GM19372 (cell line): ENCODE measurements around the gene MSRB3.
"Not testable (repeated sequence)": the region's sequence is repeated elsewhere in the genome, so short reads cannot be mapped to it uniquely, and the experiment has no call there.

Experiments
- ATAC-seq: cut with Tn5 transposase; IDR thresholded peaks from one replicate; pipeline ENCODE4 v1.9.1; 2021; ENCODE audit warnings: mild to moderate bottlenecking, low read depth, moderate library complexity; ENCODE audit not compliant: unreplicated experiment

MSRB3 gene

DNA sequence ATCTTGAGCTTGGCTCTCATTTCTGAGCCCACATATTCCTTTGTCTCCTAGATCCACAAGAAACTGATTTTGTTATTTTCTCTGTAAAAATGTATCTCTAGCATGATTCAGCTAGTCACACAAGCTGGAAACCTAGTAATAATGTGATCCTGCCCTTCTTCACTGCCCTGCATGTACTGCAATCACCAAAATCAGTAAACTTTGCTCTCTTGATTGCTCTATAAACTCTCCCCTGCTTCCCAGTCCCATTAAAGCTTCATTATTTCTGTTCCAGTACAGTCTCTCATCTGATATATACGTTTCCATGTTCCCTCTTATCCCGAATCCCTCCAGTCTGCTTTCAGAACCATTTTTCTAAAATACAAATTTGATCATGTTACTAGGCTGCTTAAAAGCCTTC lies 166.5 kb downstream of the MSRB3 start:
- ATAC-seq: no peak

DNA sequence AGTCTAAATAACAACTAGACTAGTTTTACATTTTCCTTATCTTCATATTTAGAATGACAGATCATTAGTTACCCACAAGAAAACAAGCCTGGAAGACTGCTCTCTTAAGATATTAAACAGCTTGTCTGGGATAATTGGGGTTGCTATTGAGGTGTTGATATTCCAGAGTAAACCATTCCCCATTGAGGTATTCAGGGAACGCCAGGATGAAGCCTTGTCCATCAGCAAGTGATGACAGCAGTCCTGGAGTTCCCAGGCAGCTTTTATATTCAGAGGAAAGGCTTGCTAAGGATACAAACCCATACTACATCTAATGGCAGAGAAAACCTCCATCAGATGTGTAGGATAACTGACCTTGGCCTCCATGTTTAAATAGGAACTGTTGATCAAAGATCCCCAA lies 168.4 kb downstream of the MSRB3 start:
- ATAC-seq: no peak

DNA sequence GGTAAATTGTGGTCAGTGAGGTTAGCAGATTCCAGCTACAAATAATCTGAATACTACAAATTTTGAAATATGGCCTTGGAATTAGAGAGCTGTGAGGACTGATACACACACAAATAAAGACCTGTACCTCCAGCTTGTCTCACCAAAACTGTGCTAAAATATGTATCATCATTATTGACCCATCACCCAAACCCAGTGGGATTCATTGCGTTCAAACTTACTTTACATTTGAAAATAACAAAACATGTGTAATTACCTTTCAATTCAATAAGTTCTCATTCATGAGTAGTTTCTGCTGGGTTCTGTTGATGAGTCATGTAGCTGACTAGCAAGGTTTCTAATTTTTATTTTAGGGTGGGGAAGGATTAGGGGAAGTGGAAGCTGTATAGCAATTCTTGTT lies 170.9 kb downstream of the MSRB3 start:
- ATAC-seq: no peak

DNA sequence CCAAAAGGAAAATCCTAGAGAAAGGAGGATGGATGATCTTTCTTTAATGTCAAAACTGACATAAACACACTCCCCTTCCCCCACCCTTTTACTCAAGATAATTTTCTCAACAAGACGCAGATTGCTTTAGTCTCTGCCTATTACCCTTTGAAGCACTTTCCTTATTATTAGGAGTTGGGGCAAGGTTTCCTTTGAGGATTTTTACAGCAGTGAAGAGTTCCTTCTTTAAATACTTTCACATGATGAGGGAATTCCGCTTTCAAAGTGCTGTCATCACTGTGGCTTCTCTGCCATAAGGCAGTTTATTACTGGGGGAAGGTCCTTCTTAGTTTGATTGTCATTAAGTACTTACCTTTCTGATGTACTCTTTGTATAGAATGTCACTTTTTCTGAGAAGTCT lies 172.1 kb downstream of the MSRB3 start:
- no peak for ATAC-seq

DNA sequence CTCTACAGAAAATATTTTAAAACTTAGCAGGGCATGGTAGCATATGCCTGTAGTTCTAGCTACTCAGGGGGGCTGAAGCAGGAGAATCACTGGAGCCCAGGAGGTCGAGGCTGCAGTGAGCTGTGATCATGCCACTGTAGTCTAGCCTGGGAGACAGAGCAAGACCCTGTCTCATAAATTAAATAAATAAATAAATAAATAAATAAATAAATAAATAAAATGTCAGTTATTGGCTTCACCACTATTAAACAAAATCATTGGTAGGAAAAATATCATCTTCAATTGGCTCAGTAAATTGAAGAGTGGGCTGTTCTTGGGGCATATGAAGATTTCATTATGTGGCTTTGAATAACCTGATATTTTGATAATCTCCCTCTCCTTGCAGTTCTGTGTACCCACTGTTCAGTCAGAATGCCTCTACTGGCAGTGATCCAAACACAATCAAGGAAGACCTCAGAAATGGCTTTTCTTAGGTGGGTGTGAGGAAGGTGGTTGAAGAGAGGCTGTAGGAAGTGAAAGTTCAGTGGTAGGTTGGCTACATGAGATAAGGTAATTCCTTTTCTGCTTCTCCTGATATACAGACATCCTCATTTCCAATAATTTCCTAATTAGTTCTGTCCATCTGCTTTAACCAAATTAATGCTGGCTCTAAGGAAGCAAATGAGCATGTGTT lies 175.8 kb downstream of the MSRB3 start:
- no peak for ATAC-seq

DNA sequence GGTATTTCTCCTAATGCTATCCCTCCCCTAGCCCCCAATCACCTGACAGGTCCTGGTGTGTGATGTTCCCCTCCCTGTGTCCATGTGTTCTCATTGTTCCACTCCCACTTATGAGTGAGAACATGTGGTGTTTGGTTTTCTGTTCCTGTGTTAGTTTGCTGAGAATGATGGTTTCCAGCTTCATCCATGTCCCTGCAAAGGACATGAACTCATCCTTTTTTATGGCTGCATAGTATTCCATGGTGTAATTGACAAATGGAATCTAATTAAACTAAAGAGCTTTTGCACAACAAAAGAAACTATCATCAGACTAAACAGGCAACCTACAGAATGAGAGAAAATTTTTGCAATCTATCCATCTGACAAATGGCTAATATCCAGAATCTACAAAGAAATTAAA lies 178.9 kb downstream of the MSRB3 start:
- not testable (repeated sequence) for ATAC-seq

DNA sequence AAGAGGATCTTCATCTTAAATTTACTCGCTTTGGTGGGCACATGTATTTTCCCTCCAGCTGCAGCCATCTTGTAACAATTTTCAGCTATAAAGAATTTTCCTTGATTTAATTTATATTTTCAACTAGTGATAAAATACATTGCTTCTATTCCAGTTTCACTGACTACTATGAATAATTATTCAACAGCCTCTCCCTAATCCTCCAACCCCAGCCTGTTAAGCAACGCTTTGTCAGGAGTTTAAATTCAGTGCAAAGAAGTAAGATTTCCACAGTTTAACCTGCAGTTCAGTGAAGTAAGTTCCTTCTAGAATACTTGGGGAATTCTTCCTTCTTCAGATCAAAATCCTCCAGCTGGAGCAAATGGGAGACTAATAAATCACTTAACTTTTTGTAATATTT lies 180.2 kb downstream of the MSRB3 start:
- ATAC-seq: no peak

DNA sequence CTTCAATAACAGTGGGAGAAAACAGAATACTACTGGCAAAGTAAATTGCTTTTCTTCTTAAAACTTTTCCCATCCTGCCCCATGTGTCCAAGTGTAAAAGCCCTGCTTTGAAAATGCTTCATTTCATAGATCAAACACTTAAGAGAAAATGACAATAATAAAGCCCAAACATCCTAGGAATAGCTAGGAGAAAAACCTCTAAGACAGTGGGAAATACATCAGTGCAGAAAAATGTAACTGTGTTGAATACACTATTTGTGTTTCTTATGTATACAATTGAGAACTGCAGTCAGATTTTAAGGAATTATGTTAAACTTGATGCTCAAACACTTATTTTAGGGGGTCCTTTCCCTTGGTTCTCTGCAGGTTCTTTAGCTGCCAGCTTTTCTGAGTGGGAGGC lies 181.1 kb downstream of the MSRB3 start:
- no peak for ATAC-seq

DNA sequence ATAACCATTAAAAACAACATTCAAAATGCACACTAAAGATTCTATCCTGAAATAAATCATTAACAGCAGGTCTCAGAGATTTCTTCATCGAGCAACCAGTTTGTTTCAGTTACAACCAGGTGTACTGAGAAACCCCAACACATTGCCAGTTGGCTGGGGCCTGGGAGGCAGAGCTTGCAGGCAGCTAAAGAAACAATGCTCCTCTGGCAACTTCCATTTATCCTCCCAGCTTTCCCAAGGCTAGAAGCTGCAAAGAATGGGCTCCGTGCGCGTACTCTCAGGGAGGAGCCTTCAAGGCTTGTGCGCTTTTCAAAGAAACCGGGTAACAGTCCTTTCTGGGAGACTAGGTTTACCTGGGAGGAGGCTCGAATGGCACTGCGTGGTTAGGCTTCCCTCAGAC lies 181.6 kb downstream of the MSRB3 start:
- ATAC-seq: no peak

DNA sequence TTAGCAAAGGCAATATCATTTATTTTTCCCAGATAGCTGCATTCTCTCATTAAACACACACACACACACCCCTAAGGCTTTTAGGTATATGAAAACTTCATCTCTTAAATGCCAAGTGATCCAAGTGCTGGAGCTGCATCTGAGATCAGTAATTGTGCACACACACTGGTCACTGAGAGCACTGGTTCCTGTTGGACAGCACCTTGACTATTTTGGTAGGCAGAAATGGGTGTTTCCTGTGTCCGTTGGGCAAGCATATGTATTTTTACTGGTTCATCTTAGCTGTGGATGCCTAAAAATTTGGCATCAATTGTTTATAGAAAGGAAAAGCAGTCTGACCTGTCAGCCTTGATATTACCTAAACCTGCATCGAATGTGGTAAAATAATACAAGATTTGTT lies 182.5 kb downstream of the MSRB3 start:
- ATAC-seq: no peak

DNA sequence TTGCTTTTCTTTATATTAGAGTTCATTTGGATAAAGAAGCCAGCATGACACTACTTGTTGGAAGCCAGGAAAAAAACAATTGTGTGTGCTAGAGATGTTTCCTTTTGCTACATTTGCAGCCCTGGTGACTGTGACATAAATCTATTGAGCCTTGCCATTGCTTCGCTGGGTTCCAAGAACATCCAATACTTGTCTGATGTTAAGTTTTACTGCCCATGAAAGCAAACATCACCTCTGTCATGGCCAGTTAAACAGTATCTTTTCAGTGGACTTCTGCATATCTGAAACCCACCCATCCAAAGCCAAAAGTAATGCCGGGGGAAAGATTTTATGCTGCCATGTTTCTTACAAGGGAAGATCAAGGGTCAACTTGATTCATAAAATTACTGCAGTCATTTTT lies 184.0 kb downstream of the MSRB3 start:
- no peak for ATAC-seq

DNA sequence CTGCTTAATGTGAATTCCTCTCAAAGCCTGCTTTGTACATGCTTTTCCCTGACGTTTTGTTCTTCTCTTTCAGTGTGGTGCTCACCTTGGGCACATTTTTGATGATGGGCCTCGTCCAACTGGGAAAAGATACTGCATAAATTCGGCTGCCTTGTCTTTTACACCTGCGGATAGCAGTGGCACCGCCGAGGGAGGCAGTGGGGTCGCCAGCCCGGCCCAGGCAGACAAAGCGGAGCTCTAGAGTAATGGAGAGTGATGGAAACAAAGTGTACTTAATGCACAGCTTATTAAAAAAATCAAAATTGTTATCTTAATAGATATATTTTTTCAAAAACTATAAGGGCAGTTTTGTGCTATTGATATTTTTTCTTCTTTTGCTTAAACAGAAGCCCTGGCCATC lies 184.6 kb downstream of the MSRB3 start:
- no peak for ATAC-seq

DNA sequence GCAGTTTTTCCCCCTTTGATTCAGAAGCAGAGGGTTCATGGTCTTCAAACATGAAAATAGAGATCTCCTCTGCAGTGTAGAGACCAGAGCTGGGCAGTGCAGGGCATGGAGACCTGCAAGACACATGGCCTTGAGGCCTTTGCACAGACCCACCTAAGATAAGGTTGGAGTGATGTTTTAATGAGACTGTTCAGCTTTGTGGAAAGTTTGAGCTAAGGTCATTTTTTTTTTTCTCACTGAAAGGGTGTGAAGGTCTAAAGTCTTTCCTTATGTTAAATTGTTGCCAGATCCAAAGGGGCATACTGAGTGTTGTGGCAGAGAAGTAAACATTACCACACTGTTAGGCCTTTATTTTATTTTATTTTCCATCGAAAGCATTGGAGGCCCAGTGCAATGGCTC lies 185.1 kb downstream of the MSRB3 start:
- no peak for ATAC-seq

DNA sequence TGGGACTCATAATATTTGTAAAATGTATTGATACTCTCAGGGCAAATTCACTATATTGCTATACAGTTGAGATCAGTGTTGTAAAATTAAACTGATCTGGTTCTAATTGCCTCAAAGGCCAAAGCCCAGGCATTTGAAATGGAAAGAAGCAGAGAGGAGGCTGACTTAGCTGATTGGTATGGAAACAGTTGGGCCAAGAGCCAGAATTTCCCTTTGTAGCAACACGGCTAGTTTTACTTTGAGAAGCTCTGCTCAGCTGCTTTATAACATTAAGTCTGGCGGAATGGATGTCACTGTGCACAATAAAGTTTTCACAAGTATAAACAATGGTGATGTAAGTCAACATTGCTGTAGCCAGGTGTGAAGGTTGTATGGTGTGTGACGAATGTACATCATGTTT lies 186.4 kb downstream of the MSRB3 start:
- no peak for ATAC-seq

DNA sequence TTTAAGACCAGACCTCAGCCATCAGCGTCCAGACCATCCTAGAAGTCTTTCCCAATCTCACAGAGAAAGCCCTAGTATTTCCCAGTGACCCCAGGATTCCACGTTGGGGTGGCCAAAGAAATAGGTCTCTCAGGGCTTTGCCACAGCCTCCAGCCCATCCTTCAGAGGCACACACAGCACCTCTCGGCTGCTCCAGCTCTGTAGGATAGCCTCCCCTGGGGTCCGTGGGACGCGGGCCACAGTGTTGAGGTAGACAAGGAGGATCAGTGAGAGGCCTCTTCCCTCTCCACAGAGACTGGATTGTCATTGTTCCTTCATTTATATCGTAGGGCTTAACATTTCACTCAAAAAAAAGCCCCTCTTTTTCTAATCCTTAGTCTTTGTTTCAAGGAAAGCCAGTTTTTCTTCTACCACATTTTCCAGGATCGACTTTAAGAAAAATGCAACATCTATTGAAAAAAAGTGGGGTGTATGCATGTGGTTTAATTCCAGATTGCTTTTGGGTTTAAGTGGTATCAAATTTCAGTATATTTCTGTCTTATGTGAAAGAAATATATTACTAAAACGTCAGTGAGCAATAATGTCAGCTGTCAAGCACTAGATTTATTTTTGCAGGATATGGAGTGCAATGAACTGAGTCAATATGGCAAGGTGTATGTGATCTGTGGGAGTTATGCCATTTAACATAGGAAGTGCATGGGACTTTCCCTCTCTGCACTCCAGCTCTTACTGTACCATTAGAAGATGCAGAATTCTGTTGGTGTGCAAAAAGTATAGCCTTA lies 187.5 kb downstream of the MSRB3 start:
- ATAC-seq: no peak

DNA sequence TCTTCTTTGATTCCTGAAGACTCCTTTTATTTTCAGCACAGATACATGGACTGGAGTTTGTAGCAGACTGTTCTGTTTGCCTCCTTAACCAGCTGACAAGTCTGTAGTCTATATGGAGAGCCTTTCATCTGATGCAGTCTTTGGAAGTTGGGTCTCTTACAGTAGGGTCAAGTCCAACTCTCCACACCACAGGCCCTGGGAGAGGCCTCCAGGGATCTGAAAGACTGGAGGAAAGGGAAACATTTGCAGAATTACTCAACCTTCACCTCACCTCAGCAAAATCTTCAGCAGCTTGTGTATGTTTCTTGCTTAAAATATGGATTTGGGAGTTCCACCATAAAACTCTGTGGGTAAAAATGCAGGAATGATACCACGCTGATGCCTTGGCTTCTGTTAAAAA lies 188.4 kb downstream of the MSRB3 start:
- no peak for ATAC-seq

DNA sequence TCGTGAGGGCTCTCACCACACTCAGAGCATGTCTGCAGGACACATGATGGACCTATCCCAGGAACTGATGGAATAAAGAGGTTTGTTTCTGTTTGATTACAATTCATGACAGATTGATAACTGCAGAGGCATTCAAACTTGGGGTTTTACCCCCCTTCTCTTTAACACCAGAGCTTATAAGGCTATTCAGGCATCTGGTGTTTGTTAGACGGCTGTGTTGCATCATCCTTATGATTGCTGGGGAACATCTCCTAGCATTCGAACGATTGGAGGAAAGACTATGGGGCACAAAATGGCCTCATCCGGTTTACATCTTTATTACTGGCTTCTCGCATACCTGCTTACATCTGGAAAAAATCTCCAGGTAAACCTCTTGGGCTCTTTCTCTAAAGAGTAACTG lies 191.8 kb downstream of the MSRB3 start:
- no peak for ATAC-seq

DNA sequence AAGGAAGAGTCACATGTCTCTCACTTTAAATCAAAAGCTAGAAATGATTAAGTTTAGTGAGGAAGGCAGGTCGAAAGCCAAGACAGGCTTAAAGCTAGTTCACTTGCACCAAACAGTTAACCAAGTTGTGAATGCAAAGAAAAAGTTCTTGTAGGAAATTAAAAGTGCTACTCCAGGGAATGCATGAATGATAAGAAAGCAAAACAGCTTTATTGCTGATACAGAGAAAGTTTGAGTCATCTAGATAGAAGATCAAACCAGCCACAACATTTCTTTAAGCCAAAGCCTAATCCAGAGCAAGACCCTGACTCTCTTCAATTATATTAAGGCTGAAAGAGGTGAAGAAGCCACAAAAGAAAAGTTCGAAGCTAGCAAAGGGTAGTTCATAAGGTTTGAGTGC lies 193.6 kb downstream of the MSRB3 start:
- no peak for ATAC-seq

DNA sequence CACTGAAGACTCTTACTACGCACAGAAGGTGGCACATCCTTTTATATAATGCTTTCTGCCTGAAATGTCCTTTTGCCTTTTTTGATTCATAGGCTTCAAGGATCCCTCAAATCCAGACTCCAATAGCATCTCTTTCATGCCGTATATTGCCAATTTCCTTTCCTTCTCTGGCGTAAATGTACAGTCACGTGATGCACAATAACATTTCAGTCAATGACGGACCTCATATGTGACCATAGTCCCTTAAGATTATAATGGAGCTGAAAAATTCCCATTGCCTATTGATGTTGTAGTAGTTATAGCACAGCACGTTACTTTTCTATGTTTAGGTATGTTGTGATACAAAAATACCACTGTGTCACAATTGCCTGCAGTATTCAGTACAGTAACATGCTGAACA lies 196.3 kb downstream of the MSRB3 start:
- no peak for ATAC-seq

DNA sequence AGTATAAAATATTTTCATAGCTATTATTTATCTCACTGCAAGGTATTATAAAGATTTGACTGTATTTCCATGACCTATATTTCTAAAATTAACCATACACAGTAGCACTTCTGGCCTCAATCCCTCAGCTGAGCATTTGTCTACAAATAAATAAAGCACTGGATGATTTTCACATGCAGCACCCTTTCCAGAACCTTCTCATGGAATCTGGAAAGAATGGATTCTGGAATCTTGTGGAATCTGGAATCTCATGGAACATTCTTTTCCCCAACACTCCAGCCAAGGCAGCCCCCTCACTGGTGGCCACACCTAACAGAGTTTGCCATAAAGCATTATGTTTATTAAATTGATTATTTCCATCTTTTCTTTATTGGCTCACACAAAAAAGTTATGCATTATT lies 199.2 kb downstream of the MSRB3 start:
- ATAC-seq: no peak

DNA sequence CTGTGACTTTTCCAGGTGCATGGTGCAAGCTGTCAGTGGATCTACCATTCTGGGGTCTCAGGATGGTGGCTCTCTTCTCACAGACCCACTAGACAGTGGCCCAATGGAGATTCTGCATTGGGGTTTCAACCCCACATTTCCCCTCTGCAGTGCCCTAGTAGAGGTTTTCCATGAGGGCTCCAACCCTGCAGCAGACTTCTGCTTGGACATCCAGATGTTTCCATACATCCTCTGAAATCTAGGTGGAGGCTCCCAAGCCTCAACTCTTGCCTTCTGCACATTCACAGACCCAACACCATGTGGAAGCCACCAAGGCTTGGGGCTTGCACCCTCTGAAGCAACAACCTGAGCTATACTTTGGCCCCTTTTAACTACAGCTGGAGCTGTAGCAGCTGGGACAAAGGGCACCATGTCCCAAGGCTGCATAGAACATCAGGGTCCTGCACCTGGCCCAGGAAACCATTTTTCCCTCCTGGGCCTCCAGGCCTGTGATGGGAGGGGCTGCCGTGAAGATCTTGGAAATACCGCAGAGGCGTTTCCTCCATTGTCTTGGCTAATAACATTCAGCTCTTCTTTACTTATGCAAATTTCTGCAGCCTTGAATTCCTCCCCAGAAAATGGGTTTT lies 205.5 kb downstream of the MSRB3 start:
- ATAC-seq: not testable (repeated sequence)

DNA sequence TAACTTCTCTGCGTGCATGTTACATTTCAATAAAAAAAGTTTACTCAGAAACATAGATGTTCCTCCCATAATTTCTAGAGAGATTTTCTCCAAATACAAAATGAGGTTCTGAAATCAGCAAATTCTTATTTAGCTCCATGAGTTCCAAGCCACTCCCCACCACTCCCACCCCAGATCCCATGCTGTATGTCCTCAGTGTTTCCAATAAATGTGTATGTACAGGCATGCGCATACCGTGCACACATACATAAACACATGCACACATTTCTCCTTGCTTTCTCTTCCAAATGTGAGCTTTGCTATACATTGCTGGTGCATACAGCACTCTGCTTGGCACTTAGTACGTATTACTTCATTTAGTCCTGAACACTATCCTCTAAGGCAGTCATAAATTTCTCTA lies 209.7 kb downstream of the MSRB3 start:
- ATAC-seq: no peak
